Loucy (cell line): ENCODE data around the gene ABL2.

Experiments used
- H2AFZ ChIP-seq: fragments of 200-600 bp; sonication (generic); 2 replicates; pipeline ENCODE4 v1.6.0; 2016; ENCODE audit warnings: antibody characterized with exemption, mild to moderate bottlenecking, low read length, moderate library complexity
- H3F3A ChIP-seq: fragments of 200-600 bp; 2 replicates; pipeline ENCODE4 v1.6.0; 2016; ENCODE audit warnings: antibody characterized with exemption, low read depth, mild to moderate bottlenecking
- H3K27me3 ChIP-seq: fragments of 200-600 bp; sonication (generic); 2 replicates; pipeline ENCODE4 v1.6.1; 2014; ENCODE audit warnings: low read length, mild to moderate bottlenecking; ENCODE audit not compliant: insufficient read depth, poor library complexity, severe bottlenecking
- H3K36me3 ChIP-seq: fragments of 200-600 bp; sonication (generic); 2 replicates; pipeline ENCODE4 v1.6.1; 2016; ENCODE audit warnings: low read length; ENCODE audit not compliant: insufficient read depth
- H3K4me1 ChIP-seq: fragments of 200-600 bp; sonication (generic); 2 replicates; pipeline ENCODE4 v1.5.1; 2014; ENCODE audit warnings: low read length, mild to moderate bottlenecking; ENCODE audit not compliant: insufficient read depth, poor library complexity, severe bottlenecking
- H3K4me2 ChIP-seq: fragments of 200-600 bp; sonication (generic); 2 replicates; pipeline ENCODE4 v1.6.0; 2014; ENCODE audit warnings: antibody characterized with exemption, low read length, low read depth, mild to moderate bottlenecking; ENCODE audit not compliant: poor library complexity, severe bottlenecking
- H3K4me3 ChIP-seq: fragments of 200-600 bp; sonication (generic); 2 replicates; pipeline ENCODE4 v1.5.1; 2014; ENCODE audit warnings: low read length, mild to moderate bottlenecking, mixed read lengths; ENCODE audit not compliant: poor library complexity, severe bottlenecking
- H3K79me2 ChIP-seq: fragments of 200-600 bp; sonication (generic); 2 replicates; pipeline ENCODE4 v1.6.1; 2014; ENCODE audit warnings: low read length; ENCODE audit not compliant: insufficient read depth
- H3K9ac ChIP-seq: fragments of 200-600 bp; sonication (generic); 2 replicates; pipeline ENCODE4 v1.6.0; 2014; ENCODE audit warnings: mild to moderate bottlenecking, low read depth, low read length, moderate library complexity; ENCODE audit not compliant: poor library complexity, severe bottlenecking
- H3K9me2 ChIP-seq: fragments of 200-600 bp; sonication (generic); replicated peaks from 2 replicates; pipeline ENCODE4 v1.6.1; 2016; ENCODE audit warnings: low read depth, low read length, mixed read lengths
- H3K9me3 ChIP-seq: fragments of 200-600 bp; sonication (generic); 2 replicates; pipeline ENCODE4 v1.6.1; 2014; ENCODE audit warnings: mild to moderate bottlenecking, antibody characterized with exemption, low read length, low read depth; ENCODE audit not compliant: insufficient read depth
- H4K20me1 ChIP-seq: fragments of 200-600 bp; sonication (generic); 2 replicates; pipeline ENCODE4 v1.6.0; 2014; ENCODE audit warnings: antibody characterized with exemption, low read length, mild to moderate bottlenecking; ENCODE audit not compliant: insufficient read depth, poor library complexity, severe bottlenecking
- CTCF ChIP-seq: fragments of 200-600 bp; sonication (generic); conservative IDR thresholded peaks from 2 replicates; pipeline ENCODE4 v1.5.1; 2014; ENCODE audit warnings: mild to moderate bottlenecking, antibody characterized with exemption, low read length
- EZH2phosphoT487 ChIP-seq: fragments of 200-600 bp; IDR thresholded peaks from 2 replicates; pipeline ENCODE4 v1.6.1; 2018; ENCODE audit warnings: antibody characterized with exemption, mild to moderate bottlenecking, moderate library complexity, borderline replicate concordance

ABL2 gene

GRCh38 chr1:179080866-179081686 lies 148.4 kb downstream of the ABL2 start:
- Histone ChIP-seq H3K4me2 (peak overlapping the region; percentile 95), H3K9ac (peak overlapping the region; percentile 70), H4K20me1 (peaks cover 9% of the 10 kb centered on the region), H3K27me3 (no peaks in the 10 kb centered on the region), H2AFZ (peak overlapping the region; percentile 78), H3F3A (no peaks in the 10 kb centered on the region), H3K36me3 (0 out of 2 replicates have a peak, but pooled peaks cover 2% of the 10 kb centered on the region), H3K4me1 (peaks cover 15% of the 10 kb centered on the region), H3K9me3 (no peaks in the 10 kb centered on the region), H3K4me3 (peak overlapping the region; percentile 75), H3K9me2 (no peaks in the 10 kb centered on the region), H3K79me2 (peaks cover 38% of the 10 kb centered on the region)
- TF ChIP-seq CTCF (no peak), EZH2phosphoT487 (no peak)

GRCh38 chr1:179079113-179079761 lies 150.2 kb downstream of the ABL2 start:
- H3K4me1 ChIP-seq = peaks cover 15% of the 10 kb centered on the region
- H3K9ac ChIP-seq = no peak overlapping the region
- no peaks in the 10 kb centered on the region for H3K9me2 ChIP-seq
- H3F3A ChIP-seq = no peaks in the 10 kb centered on the region
- H3K79me2 ChIP-seq = peaks cover 20% of the 10 kb centered on the region
- no peaks in the 10 kb centered on the region for H3K27me3 ChIP-seq
- no peaks in the 10 kb centered on the region for H3K9me3 ChIP-seq
- H4K20me1 ChIP-seq = peaks cover 5% of the 10 kb centered on the region
- no peak overlapping the region for H2AFZ ChIP-seq
- H3K36me3 ChIP-seq = no peaks in the 10 kb centered on the region
- H3K4me3 ChIP-seq = no peak overlapping the region
- H3K4me2 ChIP-seq = no peak overlapping the region
- TF ChIP-seq CTCF (peak; percentile 76), EZH2phosphoT487 (no peak)

- H3F3A ChIP-seq = no peaks in the 10 kb centered on the region
- H3K4me3 ChIP-seq = no peak overlapping the region
- peaks cover 8% of the 10 kb centered on the region; the same call in 1 of the 2 replicates for H3K36me3 ChIP-seq
- H3K9ac ChIP-seq = no peak overlapping the region
- H3K4me1 ChIP-seq = peaks cover 9% of the 10 kb centered on the region
- no peaks in the 10 kb centered on the region for H4K20me1 ChIP-seq
- no peaks in the 10 kb centered on the region for H3K9me3 ChIP-seq
- H3K4me2 ChIP-seq = no peak overlapping the region
- no peaks in the 10 kb centered on the region for H3K9me2 ChIP-seq
- H3K27me3 ChIP-seq = no peaks in the 10 kb centered on the region
- H3K79me2 ChIP-seq = peaks cover 1% of the 10 kb centered on the region; the same call in 1 of the 2 replicates
- H2AFZ ChIP-seq = no peak overlapping the region
- TF ChIP-seq CTCF (no peak), EZH2phosphoT487 (no peak)
These were observed 152.1 kb downstream of the ABL2 start for GRCh38 chr1:179077396-179077795.
